ENCODE results near the gene FAM120AOS.

FAM120AOS gene

GRCh38 chr9:93437996-93438395 is 15.4 kb downstream of the FAM120AOS start:
- no peak for DNase-seq (ENCODE audit: low spot score)

GRCh38 chr9:93436655-93437407 is 16.6 kb downstream of the FAM120AOS start:
- DNase-seq (ENCODE audit: low spot score): no peak

- DNase-seq (ENCODE audit: low spot score): no peak
These were observed 17.2 kb downstream of the FAM120AOS start for GRCh38 chr9:93436218-93436617.

- no peak for DNase-seq (ENCODE audit: low spot score)
These were observed 18.0 kb downstream of the FAM120AOS start for GRCh38 chr9:93435386-93435785.

- DNase-seq (ENCODE audit: low spot score): no peak
These were observed 19.3 kb downstream of the FAM120AOS start for GRCh38 chr9:93434056-93434455.

GRCh38 chr9:93432964-93433363 is 20.4 kb downstream of the FAM120AOS start:
- no peak for DNase-seq (ENCODE audit: low spot score)

GRCh38 chr9:93431539-93432105 is 21.8 kb downstream of the FAM120AOS start:
- no peak for DNase-seq (ENCODE audit: low spot score)

- no peak for DNase-seq (ENCODE audit: low spot score)
These were observed 25.6 kb downstream of the FAM120AOS start for GRCh38 chr9:93427655-93428379.

GRCh38 chr9:93422977-93423616 is 30.3 kb downstream of the FAM120AOS start:
- DNase-seq (ENCODE audit: low spot score): no peak

- DNase-seq (ENCODE audit: low spot score): no peak
These were observed 34.4 kb downstream of the FAM120AOS start for GRCh38 chr9:93419023-93419422.

GRCh38 chr9:93417538-93417937 is 35.8 kb downstream of the FAM120AOS start:
- DNase-seq (ENCODE audit: low spot score): no peak

- no peak for DNase-seq (ENCODE audit: low spot score)
These were observed 36.7 kb downstream of the FAM120AOS start for GRCh38 chr9:93416530-93417235.

- no peak for DNase-seq (ENCODE audit: low spot score)
These were observed 38.1 kb downstream of the FAM120AOS start for GRCh38 chr9:93415176-93415690.

GRCh38 chr9:93413530-93413929 is 39.9 kb downstream of the FAM120AOS start:
- DNase-seq (ENCODE audit: low spot score): no peak

- no peak for DNase-seq (ENCODE audit: low spot score)
These were observed 47.0 kb downstream of the FAM120AOS start for GRCh38 chr9:93406371-93406770.

GRCh38 chr9:93398471-93398870 is 54.9 kb downstream of the FAM120AOS start:
- no peak for DNase-seq (ENCODE audit: low spot score)

- no peak for DNase-seq (ENCODE audit: low spot score)
These were observed 55.6 kb downstream of the FAM120AOS start for GRCh38 chr9:93397661-93398373.
